Dermis microvascular lymphatic vessel endothelial cell (primary cell): ENCODE results near the gene NDUFA13. TPM values are rescaled to one million over a fixed set of nuclear protein-coding genes. Genes with fewer than 3 reads are reported as not detected.
"Not testable (repeated sequence)": the region's sequence is repeated elsewhere in the genome, so short reads cannot be mapped to it uniquely, and the experiment has no call there.

Experiments used
- DNase-seq, 2 donors: peaks; one replicate each; pipeline versions ENCODE4 v3.0.0 to v3.0.0-alpha.2; 2010; ENCODE audit warnings: low read depth in 2 of 2
- total RNA-seq: library from RNA; depleted of rRNA; stranded (reverse); fragments of >200 nt; gene quantifications from 2 replicates; pipeline ENCODE4 v1.2.1, GENCODE V29; 2014

The NDUFA13 gene
- 221 and 250 TPM in 2 replicates for total RNA-seq

DNA sequence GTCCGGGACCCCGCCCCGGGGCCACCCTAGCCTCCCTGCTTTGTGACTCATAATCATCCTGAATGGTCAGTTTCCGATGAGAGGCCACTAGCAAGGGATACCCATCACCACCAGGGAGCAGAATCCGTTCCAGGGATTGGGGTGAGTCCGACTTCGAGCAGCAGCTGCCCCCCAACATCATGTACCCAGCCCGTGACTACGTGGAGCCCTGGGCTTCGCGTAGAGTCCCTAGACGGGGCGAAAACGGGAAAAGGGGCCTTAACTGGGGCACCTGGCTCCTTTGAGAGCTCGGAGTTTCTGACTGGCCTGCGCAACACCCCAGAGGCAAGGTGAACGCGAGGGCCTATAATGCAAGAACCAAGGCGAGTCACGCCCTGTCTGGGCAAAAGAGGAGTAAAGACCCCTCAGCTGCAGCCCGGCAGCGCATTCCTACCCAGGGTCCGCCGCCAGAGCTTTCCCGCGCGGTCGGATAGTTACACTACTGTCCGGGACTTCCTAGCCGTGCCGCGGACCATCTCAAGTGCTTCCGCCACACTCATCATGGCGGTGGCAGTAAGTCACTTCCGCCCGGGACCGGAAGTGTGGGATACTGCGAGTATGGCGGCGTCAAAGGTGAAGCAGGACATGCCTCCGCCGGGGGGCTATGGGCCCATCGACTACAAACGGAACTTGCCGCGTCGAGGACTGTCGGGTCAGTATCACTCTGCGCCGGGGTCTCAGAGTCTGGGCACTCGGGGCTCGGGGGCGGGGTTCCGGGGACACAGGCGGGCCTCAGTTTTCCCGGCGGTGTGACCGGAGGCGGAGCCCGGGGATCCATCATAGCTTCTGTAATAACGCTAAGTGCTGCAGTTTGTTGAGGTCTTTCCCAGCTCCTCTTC, at the start of gene NDUFA13:
NDUFA13 (plus strand) TSS at position 584 of the 878 bp plus-strand sequence; CDS start at position 598, 14 bp downstream.
- DNase-seq, result peak; percentile 86 to 93

DNA sequence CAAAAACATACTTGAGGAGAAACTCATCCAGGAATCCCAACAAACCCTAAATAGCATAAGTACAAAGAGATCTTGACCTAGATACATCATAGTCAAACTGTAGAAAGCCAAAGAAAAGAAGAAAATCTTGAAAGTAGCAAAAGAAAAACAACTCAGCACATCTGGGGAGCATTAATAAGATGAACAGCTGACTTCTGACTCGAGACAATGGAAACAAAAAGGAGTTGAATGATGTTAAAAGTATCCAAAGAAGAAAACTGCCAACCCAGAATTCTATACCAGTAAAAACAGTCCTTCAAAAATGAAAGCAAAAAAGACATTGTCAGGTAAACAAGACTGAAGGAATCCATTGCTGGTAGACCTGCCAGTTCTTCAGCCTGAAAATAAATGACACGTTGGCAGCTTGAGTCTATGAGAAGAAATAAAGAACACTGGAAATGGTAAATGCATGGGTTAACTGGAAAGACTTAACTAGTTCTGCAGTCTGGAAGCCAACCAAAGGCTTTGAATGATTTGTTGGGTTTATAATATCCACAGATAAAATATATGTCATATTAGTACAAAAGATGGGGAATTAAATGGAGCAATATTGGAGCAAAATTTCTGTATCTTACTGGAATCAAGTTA, 47.5 kb upstream of the NDUFA13 start:
- no peak for DNase-seq

GRCh38 chr19:19470579-19470978, 45.4 kb upstream of the NDUFA13 start:
- DNase-seq, result no peak

DNA sequence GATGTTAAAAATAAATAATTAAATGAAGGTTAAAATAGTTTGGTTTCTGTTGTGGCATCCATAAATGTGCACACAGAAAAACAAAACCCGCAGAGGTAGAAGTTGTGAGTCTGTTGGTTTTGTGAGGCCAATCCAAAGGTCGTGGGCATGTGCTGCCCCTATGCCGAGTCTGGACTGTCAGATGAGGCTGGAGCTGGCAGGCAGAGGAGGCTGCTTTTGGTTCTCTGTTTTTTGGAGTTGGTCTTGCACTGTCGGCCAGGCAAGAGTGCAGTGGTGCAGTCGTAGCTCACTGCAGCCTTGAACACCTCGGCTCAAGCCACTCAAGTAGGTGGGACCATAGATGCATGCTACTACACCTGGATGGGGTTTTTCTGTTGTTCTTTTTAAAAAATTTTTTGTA, 44.3 kb upstream of the NDUFA13 start:
- DNase-seq, result no peak

- not testable (repeated sequence) for DNase-seq
Observed at GRCh38 chr19:19472106-19472505, 43.9 kb upstream of the NDUFA13 start.

- no peak for DNase-seq
Observed at GRCh38 chr19:19475015-19475765, 40.8 kb upstream of the NDUFA13 start.

DNA sequence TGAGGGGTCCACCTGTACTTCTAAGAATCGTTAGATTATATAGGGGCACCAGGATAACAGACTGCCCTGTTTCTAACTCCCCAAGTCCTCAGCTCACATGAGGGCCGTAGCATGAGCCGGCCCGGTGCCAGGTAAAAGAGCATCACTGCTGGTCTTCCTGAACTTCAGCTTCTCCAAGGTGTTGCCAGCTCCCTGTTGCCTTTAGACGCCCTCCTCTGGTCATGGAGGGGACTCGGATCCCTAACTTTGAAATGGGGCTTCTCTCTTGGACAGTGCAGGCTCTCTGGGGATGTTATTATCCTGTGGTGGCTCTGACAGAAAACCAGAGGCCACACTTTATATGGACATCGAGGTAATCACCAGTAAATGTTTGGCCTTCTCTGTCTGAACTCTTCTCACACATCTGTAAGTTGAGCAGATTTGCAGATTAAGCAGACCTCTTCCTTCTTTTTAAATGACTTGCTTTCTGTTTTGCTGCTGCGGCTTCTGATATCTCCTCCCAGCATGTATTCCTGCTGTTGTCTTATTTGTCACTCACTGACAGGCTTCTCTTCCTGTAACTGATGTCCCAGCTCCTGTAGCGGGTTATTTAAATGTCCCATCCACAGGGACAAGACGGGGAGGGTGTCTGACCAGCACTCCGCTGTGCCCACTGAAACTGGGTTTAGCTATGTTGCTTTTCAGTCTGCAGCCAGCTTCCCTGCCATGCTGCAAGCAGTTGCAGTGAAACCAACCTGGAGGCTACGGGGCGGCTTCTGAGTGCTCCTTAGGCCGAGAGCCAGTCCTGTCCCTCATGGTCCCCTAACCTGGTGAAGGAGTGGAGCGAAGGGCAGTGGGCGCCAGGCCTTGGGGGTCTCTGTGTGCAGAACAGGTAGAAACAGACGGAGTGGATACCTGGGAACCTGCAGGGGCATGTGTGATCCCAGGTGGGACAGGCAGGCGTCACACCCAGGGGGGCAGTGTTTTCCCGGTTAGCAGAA, 39.9 kb upstream of the NDUFA13 start:
- peak in 1 of 2 donors; percentile 34 for DNase-seq

- DNase-seq, result no peak
Observed at GRCh38 chr19:19477705-19478383, 38.2 kb upstream of the NDUFA13 start.

DNA sequence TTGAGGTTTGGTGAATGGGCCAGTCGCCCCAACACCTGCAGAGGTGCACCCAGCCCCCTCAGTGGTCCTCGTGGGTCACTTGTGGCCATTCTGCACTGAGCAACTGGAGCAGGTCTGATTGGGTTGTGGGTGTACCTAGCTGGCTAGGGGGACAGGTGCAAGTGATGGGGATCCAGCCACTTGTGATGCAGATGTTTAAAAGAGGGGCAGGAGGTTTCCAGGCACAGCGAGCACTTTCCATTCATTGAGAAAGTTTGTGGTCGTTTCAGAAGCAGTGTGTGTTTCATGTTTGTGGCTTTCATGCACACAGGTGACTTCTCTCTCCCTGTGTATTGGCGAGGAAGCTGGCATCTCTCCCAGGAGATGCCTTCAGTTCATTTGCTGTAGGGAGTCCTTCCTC, 35.3 kb upstream of the NDUFA13 start:
- no peak for DNase-seq

DNA sequence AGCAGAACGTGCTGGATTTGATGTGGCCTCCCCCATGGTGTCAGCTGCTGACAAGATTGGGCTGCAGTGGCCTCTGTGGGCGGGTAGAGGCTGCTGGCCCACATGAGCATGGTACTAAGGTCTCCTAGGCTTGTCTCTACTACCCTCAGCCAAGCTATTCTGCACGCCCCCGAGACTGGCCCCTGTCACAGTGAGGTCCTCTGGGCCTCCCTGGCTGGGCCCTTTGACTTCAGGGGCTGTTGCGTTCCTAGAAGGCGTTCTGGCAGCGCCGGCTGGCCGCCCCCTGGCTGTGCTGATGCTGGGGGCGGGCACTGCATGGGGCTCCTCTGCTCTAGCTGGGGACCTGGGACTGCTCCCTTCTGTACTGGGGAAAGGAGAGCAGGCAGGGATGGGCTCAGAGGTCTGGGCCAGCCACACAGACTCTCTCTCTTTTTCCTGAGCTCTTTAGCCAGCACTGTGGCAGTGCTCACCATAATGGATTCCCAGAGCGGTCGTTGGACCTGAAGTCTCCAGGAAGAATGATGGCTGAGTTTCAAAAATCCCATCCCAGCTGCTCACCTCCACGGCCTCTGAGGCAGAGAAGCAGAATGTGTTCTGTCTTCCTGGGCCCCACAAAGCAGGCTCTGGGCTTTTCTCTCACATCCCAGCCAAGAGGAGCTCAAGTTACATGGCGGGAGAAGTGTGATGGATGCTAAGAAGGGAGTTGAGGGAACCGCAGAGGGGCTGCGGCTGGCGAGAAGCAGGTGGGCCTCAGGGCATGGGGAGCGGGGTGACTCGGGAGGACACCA, 33.0 kb upstream of the NDUFA13 start:
- no peak for DNase-seq

DNA sequence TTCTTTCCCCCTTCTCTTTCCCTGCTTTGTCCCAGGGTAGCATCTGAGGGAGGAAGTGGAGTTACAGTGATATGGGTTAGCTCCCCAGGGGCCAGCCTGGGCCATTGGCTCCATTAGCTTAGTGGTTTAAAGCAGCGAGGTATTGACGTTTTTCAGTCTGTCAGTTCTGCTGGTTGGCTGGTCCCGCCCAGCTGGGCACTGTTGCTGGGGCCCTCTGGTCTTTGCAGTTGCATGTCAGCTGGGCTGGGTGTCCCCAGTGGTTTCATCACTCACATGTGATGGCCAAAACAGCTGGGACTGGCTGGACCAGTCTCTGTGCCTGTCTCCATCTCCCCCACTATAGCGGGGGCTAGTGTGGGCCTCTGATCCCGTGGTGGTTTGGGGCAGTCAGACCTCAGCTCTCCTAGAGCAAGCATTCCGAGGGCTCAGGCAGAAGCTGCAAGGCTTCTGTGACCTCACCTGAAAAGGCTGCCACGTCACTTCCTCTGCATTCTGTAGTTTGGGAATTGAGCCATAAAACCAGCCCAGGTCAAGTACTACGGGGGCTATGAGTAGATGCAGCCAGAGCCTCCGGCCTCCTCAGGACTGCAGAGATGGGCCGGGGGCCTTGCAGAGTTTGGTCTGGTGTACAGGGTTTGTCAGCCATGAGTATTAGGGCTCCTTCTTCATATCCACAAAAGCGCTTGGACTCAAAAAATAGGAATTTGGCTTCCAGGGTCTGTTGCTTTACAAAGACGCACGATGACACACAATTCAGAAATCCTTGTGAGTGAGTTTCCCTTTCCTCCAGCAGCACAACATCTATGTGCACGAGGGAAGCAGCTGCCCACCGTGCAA, 30.6 kb upstream of the NDUFA13 start:
- peak in 1 of 2 donors; percentile 38 for DNase-seq

DNA sequence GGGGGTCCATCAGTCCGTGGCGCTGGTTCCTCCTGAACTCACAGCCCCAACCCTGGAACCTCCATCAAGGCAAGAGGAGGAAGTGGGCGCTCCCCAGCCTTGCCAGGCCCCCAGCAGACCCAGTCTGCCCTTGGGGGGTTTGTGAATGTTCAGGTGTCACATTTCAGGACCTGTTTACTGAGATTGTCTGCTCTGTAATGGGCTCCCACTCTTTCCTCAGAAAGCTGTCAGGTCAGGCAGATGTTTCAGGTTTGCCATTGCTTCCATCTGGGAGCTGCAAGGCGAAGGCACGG, 30.1 kb upstream of the NDUFA13 start:
- DNase-seq, result no peak

DNA sequence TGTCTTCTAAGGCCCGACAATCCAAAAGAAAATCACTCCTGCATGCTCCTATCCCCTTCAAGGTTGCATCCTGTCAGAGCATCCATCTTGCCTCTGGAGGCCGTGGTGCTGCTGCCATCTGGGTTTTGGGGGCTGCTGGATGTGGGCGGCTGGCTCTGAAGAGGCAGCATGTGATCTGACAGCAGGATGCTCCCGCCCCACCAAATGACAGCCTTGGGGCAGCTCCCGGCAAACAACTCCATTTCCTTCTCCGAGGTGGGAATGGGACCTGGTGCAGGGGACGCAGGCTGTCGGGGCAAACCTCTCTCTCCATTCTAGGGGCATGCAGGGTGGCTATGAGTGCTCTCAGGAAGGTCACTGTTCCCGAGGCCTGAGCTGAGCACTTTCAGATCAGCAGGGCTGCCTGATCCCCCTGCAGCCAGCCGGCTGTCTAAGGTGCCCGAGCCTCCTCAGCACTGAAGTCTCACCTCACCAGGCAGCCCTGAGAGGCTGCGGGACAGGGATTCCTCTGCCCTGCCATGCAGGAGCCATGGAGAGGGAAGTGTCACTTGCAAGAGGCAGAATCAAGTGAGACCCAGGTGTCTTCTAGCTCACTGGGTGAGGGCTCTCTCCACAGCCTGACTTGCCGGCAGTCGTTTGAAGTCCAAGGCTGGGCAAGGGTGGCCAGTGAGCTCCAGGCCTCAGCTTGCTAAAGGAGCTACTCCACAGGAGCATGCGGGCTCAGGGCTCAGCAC, 29.5 kb upstream of the NDUFA13 start:
- DNase-seq, result no peak

DNA sequence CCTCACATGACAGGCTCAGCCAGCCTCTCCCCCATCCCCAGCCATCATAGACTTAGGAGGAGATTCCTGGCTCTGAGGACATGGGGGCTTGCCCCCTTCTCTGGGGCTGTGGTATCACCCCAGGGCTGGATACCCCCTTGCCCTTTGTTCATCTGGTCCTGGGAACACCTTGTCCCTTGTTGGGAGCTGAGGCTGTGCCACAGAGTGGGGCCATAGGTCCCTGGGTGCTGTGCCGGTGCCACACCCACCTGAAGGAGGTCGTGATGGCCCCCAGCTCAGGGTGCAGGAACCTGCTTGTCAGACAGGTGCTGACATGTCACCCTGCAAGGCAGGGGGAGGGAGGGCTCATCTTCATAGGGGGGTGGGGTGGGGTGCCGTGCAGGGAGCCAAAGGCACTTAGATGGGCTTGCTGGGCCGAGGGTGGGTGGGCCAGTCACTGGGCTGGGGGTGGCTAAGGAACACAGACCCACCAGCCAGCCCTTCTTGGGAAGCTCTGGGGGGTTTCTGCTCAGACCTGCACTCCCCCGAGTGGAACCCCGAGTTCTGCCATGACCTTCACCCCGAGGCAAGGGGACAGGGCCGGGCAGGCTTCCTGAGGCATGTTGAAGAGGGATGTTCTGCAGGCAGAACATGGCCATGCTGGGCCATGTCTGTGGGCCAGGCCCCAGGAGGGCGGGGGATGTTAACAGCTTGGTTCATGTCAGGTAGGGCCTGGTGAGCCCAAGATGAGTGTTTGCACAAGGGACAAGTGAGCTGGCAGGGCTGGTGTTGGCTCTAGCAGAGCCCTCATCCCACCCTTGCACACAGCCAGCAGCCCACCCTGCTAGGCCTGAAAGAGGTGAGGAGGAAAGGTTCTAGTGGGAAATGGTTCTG, 28.7 kb upstream of the NDUFA13 start:
- DNase-seq, result no peak

GRCh38 chr19:19487950-19488874, 27.8 kb upstream of the NDUFA13 start:
- peak; percentile 23 to 48 for DNase-seq
